ENCODE results near the gene KCTD21.

KCTD21 gene

GRCh38 chr11:78138694-78139421 lies 49.6 kb downstream of the KCTD21 start:
- H3K27ac ChIP-seq = peak overlapping the region; percentile 93

DNA sequence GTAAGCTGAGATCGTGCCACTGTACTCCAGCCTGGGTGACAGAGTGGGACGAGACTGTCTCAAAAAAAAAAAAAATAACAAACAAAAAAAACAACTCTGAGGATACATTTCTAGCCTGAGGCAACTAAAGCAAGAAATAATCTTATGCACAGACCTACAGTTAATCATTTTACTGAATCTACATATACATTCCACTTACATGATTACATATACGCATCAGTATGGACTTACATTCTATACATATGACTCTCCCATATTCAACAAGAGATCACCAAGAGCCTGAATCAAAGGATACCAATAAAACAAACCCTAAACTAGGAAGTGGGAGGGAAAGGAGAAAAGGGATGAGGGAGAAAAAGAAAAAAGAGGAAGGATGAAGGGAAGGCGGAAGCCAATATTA lies 50.1 kb downstream of the KCTD21 start:
- TF ChIP-seq ZFX (IDR thresholded peaks at IDR 0.05) (no peak), CTCF (conservative IDR thresholded peaks at IDR 0.05) (no peak)
- H3K27ac ChIP-seq = no peak overlapping the region

More at GRCh38 chr11:78138694-78139421, 49.6 kb downstream of the KCTD21 start:
- no peak for TF ChIP-seq ZFX (IDR thresholded peaks at IDR 0.05)
- no peak; the same call in none of the 2 replicates for TF ChIP-seq CTCF (conservative IDR thresholded peaks at IDR 0.05)

GRCh38 chr11:78132475-78132874 lies 56.0 kb downstream of the KCTD21 start:
- TF ChIP-seq ZFX (IDR thresholded peaks at IDR 0.05) = no peak
- TF ChIP-seq CTCF (conservative IDR thresholded peaks at IDR 0.05) = no peak
- H3K27ac ChIP-seq = no peak overlapping the region

DNA sequence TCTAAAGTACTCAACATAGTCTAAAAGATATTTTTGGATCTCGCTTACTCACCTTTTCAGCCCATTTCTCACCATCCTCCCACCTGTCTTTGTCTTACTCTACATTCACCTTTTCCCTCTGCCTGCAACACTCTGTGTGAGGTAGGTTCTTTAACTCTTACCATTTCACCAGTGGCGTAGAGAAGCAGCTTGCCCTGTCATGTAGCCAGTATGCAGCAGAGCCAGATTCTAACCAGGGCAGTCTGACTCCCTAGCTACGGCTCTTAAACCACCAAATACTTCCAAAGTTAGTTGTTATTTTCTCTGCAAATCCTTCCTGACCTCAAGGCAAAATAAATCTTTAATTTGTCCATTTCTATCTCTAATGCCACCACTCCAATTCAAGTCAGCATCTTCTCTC lies 56.5 kb downstream of the KCTD21 start:
- H3K27ac ChIP-seq = no peak overlapping the region
- TF ChIP-seq ZFX (IDR thresholded peaks at IDR 0.05) (no peak), CTCF (conservative IDR thresholded peaks at IDR 0.05) (no peak)

GRCh38 chr11:78127403-78127802 lies 61.0 kb downstream of the KCTD21 start:
- H3K27ac ChIP-seq = no peak overlapping the region
- TF ChIP-seq ZFX (IDR thresholded peaks at IDR 0.05) (no peak), CTCF (conservative IDR thresholded peaks at IDR 0.05) (no peak)
